Large intestine (tissue), 12 donors: ENCODE data around the gene SP100. TPM values are rescaled to one million over a fixed set of nuclear protein-coding genes. Genes with fewer than 3 reads are reported as not detected.
"Not testable (repeated sequence)": the region's sequence is repeated elsewhere in the genome, so short reads cannot be mapped to it uniquely, and the experiment has no call there.

Experiments used
- DNase-seq, 2 donors: peaks; one replicate each; pipeline versions ENCODE4 v3.0.0 to v3.0.0-alpha.2; 2013
- H3K27ac ChIP-seq: one replicate; pipeline ENCODE4 v1.5.1; 2013; ENCODE audit warnings: low read length
- H3K27me3 ChIP-seq: 2 replicates; pipeline ENCODE4 v1.6.1; 2013; ENCODE audit warnings: low read length; ENCODE audit not compliant: control insufficient read depth, insufficient read depth
- H3K36me3 ChIP-seq: 2 replicates; pipeline ENCODE4 v1.6.1; 2013; ENCODE audit warnings: low read length; ENCODE audit not compliant: control insufficient read depth, insufficient read depth
- H3K4me1 ChIP-seq: one replicate; pipeline ENCODE4 v1.6.1; 2013; ENCODE audit warnings: low read length; ENCODE audit not compliant: control insufficient read depth, insufficient read depth
- H3K4me3 ChIP-seq: one replicate; pipeline ENCODE4 v1.5.1; 2013; ENCODE audit warnings: low read length
- H3K9me3 ChIP-seq: one replicate; pipeline ENCODE4 v1.6.1; 2013; ENCODE audit warnings: mild to moderate bottlenecking, low read depth, low read length, moderate library complexity; ENCODE audit not compliant: control insufficient read depth
- WGBS: methylation state at CpG from one replicate; pipeline ENCODE4 v1.1.5; 2013; ENCODE audit warnings: low lambda C conversion rate; ENCODE audit not compliant: insufficient coverage; 5-methylcytosine and 5-hydroxymethylcytosine counted together
- long read RNA-seq, 11 donors: transcript quantifications; one replicate each; lab custom pipeline, GENCODE V29; 2026
- polyA plus RNA-seq: library from polyadenylated mRNA; unstranded; fragments of 120-200 nt; gene quantifications from one replicate; pipeline ENCODE4 v1.2.1, GENCODE V29; 2013

The SP100 gene
- polyA plus RNA-seq, result 43.7 TPM
- long read RNA-seq, donor 1, partial matches to known transcripts, result 0 of 4 reads
- long read RNA-seq, donor 1, other reads (novel, unspliced or antisense), result 0 of 4 reads
- long read RNA-seq, donor 2, transcript SP100-204 (15 exons, 1,898 nt), result major isoform, 7 of 12 reads
- long read RNA-seq, donor 2, partial matches to known transcripts, result 0 of 12 reads
- long read RNA-seq, donor 2, other reads (novel, unspliced or antisense), result 0 of 12 reads
- long read RNA-seq, donor 3, result 0 reads
- long read RNA-seq, donor 4, result 0 reads
- long read RNA-seq, donor 5, partial matches to known transcripts, result 0 of 2 reads
- long read RNA-seq, donor 5, other reads (novel, unspliced or antisense), result 0 of 2 reads
- long read RNA-seq, donor 6, transcript SP100-204 (15 exons, 1,898 nt), result major isoform, 6 of 8 reads
- long read RNA-seq, donor 6, partial matches to known transcripts, result 0 of 8 reads
- long read RNA-seq, donor 6, other reads (novel, unspliced or antisense), result 0 of 8 reads
- long read RNA-seq, donor 7, partial matches to known transcripts, result 0 of 4 reads
- long read RNA-seq, donor 7, other reads (novel, unspliced or antisense), result 0 of 4 reads
- long read RNA-seq, donor 8, transcript SP100-204 (15 exons, 1,898 nt), result major isoform, 5 of 10 reads
- long read RNA-seq, donor 8, partial matches to known transcripts, result 0 of 10 reads
- long read RNA-seq, donor 8, other reads (novel, unspliced or antisense), result 0 of 10 reads
- long read RNA-seq, donor 9, partial matches to known transcripts, result 0 of 2 reads
- long read RNA-seq, donor 9, other reads (novel, unspliced or antisense), result 0 of 2 reads
- long read RNA-seq, donor 10, transcript SP100-204 (15 exons, 1,898 nt), result major isoform, 6 of 10 reads
- long read RNA-seq, donor 10, partial matches to known transcripts, result 0 of 10 reads
- long read RNA-seq, donor 10, other reads (novel, unspliced or antisense), result 0 of 10 reads
- long read RNA-seq, donor 11, partial matches to known transcripts, result 0 of 3 reads
- long read RNA-seq, donor 11, other reads (novel, unspliced or antisense), result 0 of 3 reads

DNA sequence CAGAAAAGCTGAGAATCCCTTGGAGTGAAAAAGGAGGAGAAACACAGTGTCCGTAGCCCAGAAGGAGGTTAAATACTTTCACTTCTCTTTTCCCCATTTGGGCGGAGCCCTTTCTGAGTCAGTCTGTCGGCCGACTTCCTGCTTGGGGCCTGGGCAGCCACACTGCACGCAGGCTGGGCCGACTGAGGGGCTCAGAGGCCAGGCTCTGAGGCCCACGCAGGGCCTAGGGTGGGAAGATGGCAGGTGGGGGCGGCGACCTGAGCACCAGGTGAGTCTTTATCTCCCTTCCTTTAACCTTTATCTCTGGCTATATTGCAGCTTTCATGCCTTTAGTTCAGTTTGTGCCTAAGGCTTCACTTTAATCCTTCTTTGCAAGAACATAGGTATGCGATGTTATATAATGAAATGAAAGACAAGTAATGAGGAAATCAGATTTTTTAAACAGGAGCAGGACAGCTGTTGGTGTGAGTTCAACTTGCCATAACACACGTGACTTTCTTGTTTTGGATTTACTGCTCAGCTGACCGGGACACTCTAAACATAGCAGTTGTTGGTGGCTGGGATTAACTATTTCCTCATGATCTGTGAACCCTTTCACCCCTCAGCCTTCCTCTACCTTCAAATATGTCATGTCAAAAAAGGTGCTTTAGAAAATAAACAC is at the start of gene SP100:
SP100 (plus strand) TSS at position 141 of the 661 bp plus-strand sequence; CDS start at position 237, 96 bp downstream.
- peak within 1 kb of the TSS; percentile 80 for H3K27ac ChIP-seq
- 10% methylated on average over 4 of the region's 12 CpGs for WGBS
- peak within 1 kb of the TSS; percentile 52 for H3K4me3 ChIP-seq
- peak; percentile 89 to 93 for DNase-seq
- H3K4me1 ChIP-seq, result peaks cover 8% of the 10 kb centered on the region
- no peaks in the 10 kb centered on the region for H3K36me3 ChIP-seq
- H3K27me3 ChIP-seq, result no peaks in the 10 kb centered on the region
- H3K9me3 ChIP-seq, result no peaks in the 10 kb centered on the region

DNA sequence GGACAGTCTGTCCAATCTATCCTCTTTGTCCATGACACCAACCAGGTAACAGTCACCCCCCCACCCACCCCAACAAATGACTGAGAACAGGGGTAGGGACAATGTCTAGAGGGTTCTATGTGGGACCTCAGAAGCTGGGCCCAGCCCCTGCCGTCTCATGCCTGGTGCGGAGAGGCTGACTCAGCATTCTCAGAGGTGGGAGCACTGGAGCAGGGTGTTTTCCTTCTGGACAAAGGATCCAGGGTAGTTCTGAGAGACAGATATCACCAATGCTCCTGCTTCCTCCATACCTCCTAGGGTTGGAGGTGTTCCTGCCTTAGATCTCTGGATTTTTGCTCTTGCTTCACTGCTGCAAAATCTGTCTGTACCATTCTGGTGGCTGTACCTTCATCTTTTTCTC is 33.9 kb upstream of the SP100 start:
- no peak overlapping the region for H3K4me3 ChIP-seq
- H3K36me3 ChIP-seq, result peaks cover 8% of the 10 kb centered on the region
- H3K27me3 ChIP-seq, result no peaks in the 10 kb centered on the region
- WGBS, result no CpG with 5 or more reads among the region's 2 CpGs
- no peak for DNase-seq
- no peaks in the 10 kb centered on the region for H3K9me3 ChIP-seq
- no peaks in the 10 kb centered on the region for H3K4me1 ChIP-seq
- H3K27ac ChIP-seq, result no peak overlapping the region

DNA sequence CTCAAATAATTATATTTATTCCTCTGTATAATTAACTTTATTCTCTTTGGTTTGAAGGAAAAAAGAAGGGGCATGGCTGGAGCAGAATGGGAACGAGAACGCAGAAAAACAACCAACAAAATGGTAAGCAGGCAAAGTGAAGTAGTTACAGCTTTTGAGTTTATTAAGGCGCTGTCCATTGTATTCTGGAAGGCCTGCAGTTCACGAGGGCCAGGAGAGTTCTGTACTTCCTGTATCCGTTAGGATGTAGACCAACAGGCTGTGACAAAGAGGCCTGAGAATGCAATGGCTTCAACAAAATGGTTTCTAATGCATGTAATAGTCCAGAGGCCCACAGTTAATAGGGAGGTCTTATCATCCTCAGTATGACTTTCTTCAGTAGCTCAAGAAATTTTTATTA is 32.5 kb upstream of the SP100 start:
- Histone ChIP-seq H3K27me3 (no peaks in the 10 kb centered on the region), H3K4me3 (no peak overlapping the region)
- 69% methylated on average over 2 of the region's 5 CpGs for WGBS

DNA sequence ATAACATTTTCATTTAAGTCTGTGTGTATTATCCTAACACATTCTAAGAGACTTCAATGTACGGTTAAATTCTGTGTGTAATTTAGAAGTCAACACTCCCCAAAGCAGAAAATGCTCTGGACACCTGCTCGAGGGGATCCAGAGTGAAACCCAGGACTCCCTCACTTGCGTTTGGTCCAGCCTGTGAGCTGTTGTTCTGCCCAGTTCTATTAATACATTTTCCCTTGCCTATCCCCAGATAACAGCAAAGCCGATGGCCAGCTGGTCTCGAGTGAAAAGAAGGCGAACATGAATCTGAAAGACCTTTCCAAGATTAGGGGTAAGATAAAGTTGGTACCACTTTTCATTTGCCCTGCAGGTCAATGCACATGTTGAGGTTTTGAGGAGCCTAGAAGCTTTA is 31.0 kb upstream of the SP100 start:
- Histone ChIP-seq H3K27me3 (no peaks in the 10 kb centered on the region), H3K36me3 (peaks cover 22% of the 10 kb centered on the region), H3K4me1 (no peaks in the 10 kb centered on the region), H3K4me3 (no peak overlapping the region), H3K27ac (no peak overlapping the region), H3K9me3 (no peaks in the 10 kb centered on the region)
- no CpG with 5 or more reads among the region's 6 CpGs for WGBS
- DNase-seq, result no peak

More for the DNA sequence above, 32.5 kb upstream of the SP100 start:
- Histone ChIP-seq H3K27ac (no peak overlapping the region), H3K36me3 (peaks cover 8% of the 10 kb centered on the region), H3K9me3 (no peaks in the 10 kb centered on the region), H3K4me1 (no peaks in the 10 kb centered on the region)
- DNase-seq, result no peak

DNA sequence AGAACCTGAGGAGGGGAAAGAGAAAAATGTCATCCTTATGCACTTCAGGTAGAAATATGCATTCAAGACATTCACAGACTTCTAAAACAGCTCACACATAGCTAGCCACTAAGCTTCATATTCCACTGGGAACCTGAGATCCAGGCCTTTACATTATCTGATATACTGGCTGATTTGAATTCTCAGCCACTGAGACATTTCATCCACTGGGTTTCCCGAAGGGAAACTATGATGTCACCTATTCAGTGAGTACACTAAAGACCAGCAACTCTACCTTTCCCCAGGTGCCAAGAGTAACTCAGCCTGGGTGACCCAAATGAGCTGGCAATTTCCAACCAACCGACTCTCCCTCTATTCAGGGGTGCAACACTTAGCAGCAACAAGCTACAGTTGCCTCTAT is 21.7 kb upstream of the SP100 start:
- no peaks in the 10 kb centered on the region for H3K27me3 ChIP-seq
- H3K4me1 ChIP-seq, result no peaks in the 10 kb centered on the region
- WGBS, result no CpG with 5 or more reads among the region's 2 CpGs
- H3K4me3 ChIP-seq, result no peak overlapping the region
- no peak overlapping the region for H3K27ac ChIP-seq
- no peak for DNase-seq
- H3K36me3 ChIP-seq, result peaks cover 22% of the 10 kb centered on the region
- no peaks in the 10 kb centered on the region for H3K9me3 ChIP-seq

DNA sequence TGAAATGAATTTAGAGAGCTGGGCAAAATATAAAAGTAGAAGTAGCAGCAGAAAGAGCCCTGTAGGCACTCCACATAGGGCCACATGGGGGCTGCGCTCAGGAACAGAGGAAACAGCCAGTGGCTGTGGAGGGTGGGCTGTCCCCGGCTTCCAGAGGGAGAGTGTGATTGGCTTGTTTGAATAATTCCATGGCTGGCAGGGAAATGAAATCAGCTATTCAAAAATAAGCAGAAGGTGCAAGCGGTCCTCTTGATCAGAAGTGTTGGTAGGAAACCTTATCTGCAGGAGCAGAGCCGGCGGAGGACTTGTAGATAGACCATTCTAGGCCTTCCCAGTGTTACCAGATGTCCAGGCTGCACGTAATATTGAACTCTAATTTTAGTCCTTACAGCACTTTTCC is 17.3 kb upstream of the SP100 start:
- not testable (repeated sequence) for H3K4me1 ChIP-seq, H3K9me3 ChIP-seq, DNase-seq, H3K27me3 ChIP-seq, H3K27ac ChIP-seq, H3K4me3 ChIP-seq
- peaks cover 18% of the 10 kb centered on the region for H3K36me3 ChIP-seq
- no CpG with 5 or more reads among the region's 6 CpGs for WGBS

DNA sequence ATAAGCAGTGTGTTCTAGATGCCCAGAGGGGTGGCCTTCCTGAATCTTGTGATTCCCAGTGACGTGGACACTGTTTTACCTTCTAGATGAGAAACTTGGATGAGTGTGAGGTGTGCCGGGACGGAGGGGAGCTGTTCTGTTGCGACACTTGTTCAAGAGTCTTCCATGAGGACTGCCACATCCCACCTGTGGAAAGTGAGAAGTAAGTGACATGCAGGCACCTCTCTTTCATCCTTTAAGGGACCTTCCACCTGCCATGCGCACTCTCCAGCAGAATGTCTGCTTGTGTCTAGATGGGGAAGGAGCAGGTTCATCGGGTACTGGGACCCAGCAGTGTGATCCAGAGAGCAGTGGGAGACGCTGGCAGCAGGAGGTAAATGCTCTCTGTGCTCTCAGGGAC is 16.0 kb upstream of the SP100 start:
- Histone ChIP-seq H3K27me3 (no peaks in the 10 kb centered on the region), H3K4me1 (no peaks in the 10 kb centered on the region), H3K27ac (no peak overlapping the region), H3K36me3 (peaks cover 20% of the 10 kb centered on the region), H3K9me3 (no peaks in the 10 kb centered on the region), H3K4me3 (no peak overlapping the region)
- no peak for DNase-seq
- WGBS, result no CpG with 5 or more reads among the region's 7 CpGs

DNA sequence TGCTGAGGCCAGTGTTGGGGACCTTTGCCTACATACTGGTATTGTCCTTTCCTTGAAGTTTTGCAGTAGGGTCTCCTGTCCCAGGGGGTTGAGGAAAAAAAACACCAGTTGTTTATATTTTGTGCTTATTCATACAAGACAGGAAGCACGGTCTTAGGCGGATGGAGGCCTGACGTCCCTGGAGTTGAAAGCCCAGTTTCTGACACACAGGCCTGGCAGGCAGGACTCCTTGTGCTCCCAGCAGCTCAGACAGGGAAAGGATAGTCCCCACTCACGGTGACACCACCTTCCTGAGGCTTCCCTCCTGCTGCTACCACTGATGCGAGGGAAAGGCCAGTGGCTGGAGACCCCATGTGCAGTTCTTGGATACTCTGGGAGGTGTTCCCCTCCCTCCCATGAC is 15.5 kb upstream of the SP100 start:
- peaks cover 22% of the 10 kb centered on the region for H3K36me3 ChIP-seq
- no peak overlapping the region for H3K4me3 ChIP-seq
- DNase-seq, result no peak
- H3K27ac ChIP-seq, result no peak overlapping the region
- H3K4me1 ChIP-seq, result no peaks in the 10 kb centered on the region
- no peaks in the 10 kb centered on the region for H3K9me3 ChIP-seq
- WGBS, result no CpG with 5 or more reads among the region's 5 CpGs
- no peaks in the 10 kb centered on the region for H3K27me3 ChIP-seq

DNA sequence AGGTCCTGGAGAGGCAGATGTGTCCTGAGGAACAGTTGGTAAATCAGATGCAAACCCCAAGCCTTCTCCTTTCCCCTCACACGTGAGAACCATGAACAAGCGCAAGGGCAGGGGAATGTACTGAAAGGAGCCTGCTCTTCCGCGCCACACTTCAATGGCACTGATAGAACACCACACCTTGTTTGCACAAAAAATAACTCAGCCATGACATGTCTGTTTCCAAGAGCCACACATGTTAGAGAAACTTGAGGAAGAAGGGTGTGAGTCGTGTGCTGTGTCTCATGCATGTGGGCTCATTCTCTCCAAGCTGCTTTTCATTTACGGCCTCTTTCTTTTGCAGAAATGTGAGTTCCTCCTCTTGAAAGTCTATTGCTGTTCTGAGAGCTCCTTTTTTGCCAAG is 15.0 kb upstream of the SP100 start:
- H3K4me1 ChIP-seq, H3K27me3 ChIP-seq, DNase-seq, H3K27ac ChIP-seq, H3K9me3 ChIP-seq, H3K4me3 ChIP-seq: not testable (repeated sequence)
- peaks cover 22% of the 10 kb centered on the region for H3K36me3 ChIP-seq
- WGBS, result no CpG with 5 or more reads among the region's 6 CpGs

DNA sequence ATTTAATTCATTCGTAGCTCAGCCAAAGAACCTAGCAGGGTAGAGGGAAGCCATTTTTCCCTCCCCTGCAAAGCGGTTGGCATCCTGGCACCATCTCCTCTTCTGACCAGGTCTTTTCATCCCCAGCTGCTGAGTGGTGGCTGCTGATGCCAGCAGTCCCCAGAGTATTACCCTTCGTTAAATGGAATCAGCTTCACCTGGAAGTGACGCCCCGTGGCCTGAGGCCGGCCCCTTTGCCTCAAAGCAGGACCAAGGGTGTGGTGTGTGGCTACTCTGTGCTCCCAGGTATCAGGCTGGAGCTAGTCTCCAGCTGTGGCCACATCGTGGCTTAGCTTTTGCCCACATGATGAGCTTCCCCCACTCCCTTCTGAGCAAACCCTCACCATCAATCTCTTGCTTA is 12.3 kb upstream of the SP100 start:
- H3K4me3 ChIP-seq, result no peak overlapping the region
- no CpG with 5 or more reads among the region's 7 CpGs for WGBS
- H3K9me3 ChIP-seq, result no peaks in the 10 kb centered on the region
- H3K4me1 ChIP-seq, result no peaks in the 10 kb centered on the region
- H3K27ac ChIP-seq, result no peak overlapping the region
- no peaks in the 10 kb centered on the region for H3K27me3 ChIP-seq
- H3K36me3 ChIP-seq, result peaks cover 19% of the 10 kb centered on the region
- DNase-seq, result no peak
